Pancreas (tissue), 10 donors: ENCODE results near the gene SHC2. TPM values are rescaled to one million over a fixed set of nuclear protein-coding genes. Genes with fewer than 3 reads are reported as not detected.
"Not testable (repeated sequence)": the region's sequence is repeated elsewhere in the genome, so short reads cannot be mapped to it uniquely, and the experiment has no call there.

Experiments
- ATAC-seq, 4 donors: fragments of 200-7000 bp; cut with Tn5 transposase; one replicate each; pipeline versions ENCODE4 v1.8.0 to v1.9.1; 2020; ENCODE audit warnings: mild to moderate bottlenecking in 4 of 4, moderate library complexity in 4 of 4
- DNase-seq, 6 donors: peaks; one replicate each; pipeline ENCODE4 v3.0.0-alpha.2; 2020
- FAIRE-seq: peaks from 2 replicates; lab custom pipeline; 2012; peaks lifted over from hg19 to GRCh38; lab: Jason Lieb, UNC
- H3K27ac ChIP-seq, 4 donors: fragments of 200-600 bp; sonication (generic); 1 replicate in 3 of 4; 2 replicates in 1 of 4; pipeline versions ENCODE4 v1.5.0 to v1.8.0; 2020
- H3K27me3 ChIP-seq, 4 donors: fragments of 200-600 bp; one replicate each; pipeline ENCODE4 v1.8.0; 2021
- H3K36me3 ChIP-seq, 3 donors: fragments of 200-600 bp; sonication (generic) in 1 of 3; one replicate each; pipeline versions ENCODE4 v1.5.0 to v1.8.0; 2020 to 2021
- H3K4me1 ChIP-seq, 3 donors: fragments of 200-600 bp; one replicate each; pipeline ENCODE4 v1.8.0; 2021
- H3K4me3 ChIP-seq, 4 donors: fragments of 200-600 bp; sonication (generic) in 2 of 4; one replicate each; pipeline versions ENCODE4 v1.5.0 to v1.8.0; 2020 to 2021
- H3K9me3 ChIP-seq, 4 donors: fragments of 200-600 bp; one replicate each; pipeline ENCODE4 v1.8.0; 2021
- CTCF ChIP-seq, 4 donors: fragments of 200-600 bp; sonication (generic) in 3 of 4; IDR thresholded peaks; one replicate each; pipeline versions ENCODE4 v1.5.0 to v1.8.0; 2021; ENCODE audit warnings: antibody characterized with exemption in 4 of 4
- WGBS, 2 donors: extraction: QIAGEN DNeasy Blood & Tissue Kit; methylation state at CpG; one replicate each; pipeline ENCODE4 v1.1.7; 2013; 5-methylcytosine and 5-hydroxymethylcytosine counted together
- intact Hi-C, 3 donors: fragments of 100-400 bp; cut with DNase I; formaldehyde crosslinking; loops; one replicate each; pipeline versions ENCODE4 v1.11.1 to v1.14.2; 2022
- polyA plus RNA-seq, 2 donors: library from polyadenylated mRNA; stranded (reverse); fragments of 200-250 nt; gene quantifications; one replicate each; pipeline ENCODE4 v1.2.3, GENCODE V29; 2013
- total RNA-seq, 6 donors: library from RNA; stranded (reverse); fragmentation: NEBNext Ultra II Directional in 4 of 6; extraction: Animal tissue kit (Norgen Biotek cat#: 25700) in 4 of 6; gene quantifications; one replicate each; pipeline versions ENCODE4 v1.2.1 to v1.2.4, GENCODE V29; 2021 to 2023
- donor health status: healthy with polysubstance abuse.
- donor health status: DM: no; HTN: no; CAD: no; lungs with moderate emphysema.
- donor health status: DM: no; HTN: no; CAD: no.
- donor health status: control.
- donor health status: control.
- donor health status: Bipolar disorder and iron deficiency.
- donor health status: DM: yes; HTN: yes; CAD: no.
- donor health status: DM: no; HTN: no; CAD: no.
- donor health status: DM: no; HTN: no; CAD: no.
- donor health status: DM: yes; HTN: yes; CAD: no.

Gene SHC2
- total and polyA plus RNA-seq, 8 donors: 76.2 to 382 (median 111) TPM

DNA sequence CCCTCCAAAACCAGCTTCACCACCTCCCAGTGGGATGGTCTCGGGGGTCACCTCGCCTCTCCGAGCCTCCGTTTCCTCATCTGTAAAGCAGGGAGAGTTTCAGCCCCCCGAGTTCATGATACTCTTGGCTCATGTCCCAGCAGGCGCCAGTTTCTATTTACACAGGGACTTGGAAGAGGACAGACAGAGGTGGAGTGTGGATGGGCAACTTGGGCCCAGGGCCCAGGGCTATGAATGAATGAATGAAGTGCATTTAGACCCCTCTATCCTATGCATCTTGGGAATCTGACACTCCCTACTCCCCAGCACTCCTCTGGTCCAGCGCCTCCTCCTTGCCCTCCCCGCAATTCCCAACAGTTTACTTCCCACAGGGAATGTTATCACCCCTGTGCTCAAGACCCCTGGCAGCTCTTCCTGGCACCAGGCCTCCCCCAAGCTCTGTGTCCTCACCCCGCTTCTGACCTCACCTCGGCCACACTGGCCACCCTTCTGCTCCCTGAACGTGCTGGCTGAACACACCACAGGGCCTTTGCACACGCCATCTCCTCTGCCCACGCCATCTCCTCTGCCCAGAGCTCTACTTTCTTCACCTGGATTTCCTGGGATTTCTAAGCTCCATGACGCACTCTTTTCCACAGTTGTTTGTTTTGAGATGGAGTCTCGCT, 46.9 kb downstream of the SHC2 start:
- no peak overlapping the region for H3K4me3 ChIP-seq
- no peaks in the 10 kb centered on the region for H3K9me3 ChIP-seq
- TF ChIP-seq CTCF (IDR thresholded peaks at IDR 0.05): no peak
- no peak for DNase-seq
- WGBS, 2 donors: 55 to 61% methylated on average over 15 of the region's 15 CpGs
- H3K27me3 ChIP-seq: no peaks in the 10 kb centered on the region
- intact Hi-C loops: no loop called here
- no peak overlapping the region for H3K27ac ChIP-seq
- no peak for FAIRE-seq
- peaks cover 5 to 8% (median 6%) of the 10 kb centered on the region in 3 donors for H3K4me1 ChIP-seq
- peaks cover 0 to 13% (median 0%) of the 10 kb centered on the region in 3 donors for H3K36me3 ChIP-seq
- ATAC-seq: no peak

DNA sequence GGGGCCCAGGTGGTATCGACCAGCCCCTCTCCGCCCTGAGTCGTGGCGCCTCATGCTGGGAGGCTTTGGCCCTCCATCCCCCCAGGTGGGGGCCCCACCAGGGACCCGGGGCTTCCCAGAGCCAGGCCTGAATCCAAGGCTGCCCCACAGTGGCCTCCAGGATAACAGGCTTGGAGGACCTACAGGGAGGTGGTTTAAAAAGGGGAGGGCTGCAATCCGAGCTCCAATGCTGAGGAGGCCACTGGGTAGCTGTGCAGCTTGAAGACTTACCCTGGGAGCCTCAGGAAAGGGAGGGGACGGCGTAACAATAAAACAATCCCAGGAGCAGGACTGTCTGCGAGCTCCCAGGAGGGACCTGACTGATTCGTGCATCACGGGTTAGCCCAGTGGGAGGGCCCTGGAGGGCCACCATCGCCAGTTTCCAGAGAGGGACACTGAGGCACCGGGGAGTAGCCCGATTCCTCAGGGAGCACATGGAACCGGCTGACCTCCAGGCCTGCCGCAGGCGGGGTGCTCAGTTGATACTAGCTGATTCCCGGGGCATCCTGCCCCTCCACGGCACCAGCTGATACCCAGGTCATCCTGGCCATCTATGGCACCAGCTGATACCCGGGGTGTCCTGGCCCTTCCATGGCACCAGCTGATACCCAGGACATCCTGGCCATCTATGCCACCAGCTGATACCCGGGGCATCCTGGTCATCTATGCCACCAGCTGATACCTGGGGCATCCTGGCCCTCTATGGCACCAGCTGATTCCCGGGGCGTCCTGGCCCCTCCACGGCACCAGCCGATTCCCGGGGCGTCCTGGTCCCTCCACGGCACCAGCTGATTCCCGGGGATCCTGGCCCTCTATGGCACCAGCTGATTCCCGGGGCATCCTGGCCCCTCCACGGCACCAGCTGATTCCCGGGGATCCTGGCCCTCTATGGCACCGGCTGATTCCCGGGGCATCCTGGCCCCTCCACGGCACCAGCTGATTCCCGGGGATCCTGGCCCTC, 48.2 kb downstream of the SHC2 start:
- DNase-seq (peak in 2 of 6 donors; percentile 55 to 67), ATAC-seq (peak in 1 of 4 donors; percentile 8), FAIRE-seq (no peak)
- Histone ChIP-seq H3K27me3 (no peaks in the 10 kb centered on the region), H3K27ac (no peak overlapping the region), H3K4me1 (peaks cover 11 to 13% (median 11%) of the 10 kb centered on the region in 3 donors), H3K9me3 (no peaks in the 10 kb centered on the region), H3K36me3 (peaks cover 0 to 10% (median 0%) of the 10 kb centered on the region in 3 donors), H3K4me3 (no peak overlapping the region)
- intact Hi-C loops: no loop called here
- WGBS, 2 donors: 40 to 43% methylated on average over 31 to 35 of the region's 36 CpGs
- TF ChIP-seq CTCF (IDR thresholded peaks at IDR 0.05): no peak

GRCh38 chr19:411723-412355, 49.0 kb downstream of the SHC2 start:
- H3K9me3 ChIP-seq: no peaks in the 10 kb centered on the region
- ATAC-seq (peak in 1 of 4 donors; percentile 19), FAIRE-seq (no peak), DNase-seq (peak in 1 of 6 donors; percentile 57)
- no peaks in the 10 kb centered on the region for H3K27me3 ChIP-seq
- H3K4me1 ChIP-seq: peaks cover 11 to 13% (median 11%) of the 10 kb centered on the region in 3 donors
- intact Hi-C loops: no loop called here
- H3K27ac ChIP-seq: no peak overlapping the region
- WGBS, 2 donors: 41 to 46% methylated on average over 13 of the region's 13 CpGs
- H3K36me3 ChIP-seq: peaks cover 0 to 4% (median 0%) of the 10 kb centered on the region in 3 donors
- no peak overlapping the region for H3K4me3 ChIP-seq
- TF ChIP-seq CTCF (IDR thresholded peaks at IDR 0.05): no peak

GRCh38 chr19:411121-411722, 49.6 kb downstream of the SHC2 start:
- H3K4me1 ChIP-seq: peaks cover 11 to 13% (median 11%) of the 10 kb centered on the region in 3 donors
- ATAC-seq, H3K27ac ChIP-seq, H3K36me3 ChIP-seq, FAIRE-seq, H3K4me3 ChIP-seq, H3K27me3 ChIP-seq, intact Hi-C loops, H3K9me3 ChIP-seq: not testable (repeated sequence)
- peak in 1 of 6 donors; percentile 54 for DNase-seq
- WGBS, 2 donors: 80 to 90% methylated on average over 22 of the region's 22 CpGs
